Neuronal stem cell (in vitro differentiated cells): ENCODE measurements around the gene RIPK1.
"Not testable (repeated sequence)": the region's sequence is repeated elsewhere in the genome, so short reads cannot be mapped to it uniquely, and the experiment has no call there.

Source experiments
- DNase-seq: peaks from one replicate; pipeline ENCODE4 v3.0.0-alpha.2; 2013; ENCODE audit warnings: low spot score
- H2AFZ ChIP-seq: one replicate; pipeline ENCODE4 v1.6.1; 2013; ENCODE audit warnings: mild to moderate bottlenecking, low read length, inconsistent platforms
- H2AK5ac ChIP-seq: 2 replicates; pipeline ENCODE4 v1.6.1; 2013; ENCODE audit warnings: low read depth, mild to moderate bottlenecking, inconsistent platforms, low read length, moderate library complexity, mixed read lengths
- H2BK120ac ChIP-seq: 2 replicates; pipeline ENCODE4 v1.6.1; 2013; ENCODE audit warnings: low read depth, mild to moderate bottlenecking, inconsistent platforms, low read length, moderate library complexity, mixed read lengths
- H2BK12ac ChIP-seq: one replicate; pipeline ENCODE4 v1.6.1; 2013; ENCODE audit warnings: low read length, inconsistent platforms
- H2BK15ac ChIP-seq: 2 replicates; pipeline ENCODE4 v1.6.1; 2013; ENCODE audit warnings: mild to moderate bottlenecking, low read length, inconsistent platforms, mixed read lengths
- H2BK5ac ChIP-seq: one replicate; pipeline ENCODE4 v1.6.1; 2013; ENCODE audit warnings: inconsistent platforms, mild to moderate bottlenecking, low read length, moderate library complexity
- H3K14ac ChIP-seq: one replicate; pipeline ENCODE4 v1.6.1; 2013; ENCODE audit warnings: low read length, inconsistent platforms
- H3K18ac ChIP-seq: 2 replicates; pipeline ENCODE4 v1.6.1; 2013; ENCODE audit warnings: low read length, inconsistent platforms
- H3K23ac ChIP-seq: 2 replicates; pipeline ENCODE4 v1.6.1; 2013; ENCODE audit warnings: low read depth, mild to moderate bottlenecking, mixed read lengths, low read length, inconsistent platforms; ENCODE audit not compliant: poor library complexity
- H3K27ac ChIP-seq: replicated peaks from 3 replicates; pipeline ENCODE4 v1.5.1; 2013; ENCODE audit warnings: low read length, inconsistent platforms
- H3K27me3 ChIP-seq, 3 experiments: 2 replicates each; pipeline ENCODE4 v1.6.1; 2013; ENCODE audit warnings: low read length in 3 of 3, mild to moderate bottlenecking in 2 of 3, inconsistent platforms in 1 of 3, low read depth in 1 of 3, mixed read lengths in 1 of 3, moderate library complexity in 1 of 3; ENCODE audit not compliant: control insufficient read depth in 3 of 3, insufficient read depth in 3 of 3
- H3K36me3 ChIP-seq, 2 donors: replicated peaks in 1 of 2; 2 replicates each; pipeline ENCODE4 v1.6.1; 2013; ENCODE audit warnings: low read length in 2 of 2; ENCODE audit not compliant: control insufficient read depth in 2 of 2, insufficient read depth in 2 of 2
- H3K4ac ChIP-seq: 2 replicates; pipeline ENCODE4 v1.6.1; 2013; ENCODE audit warnings: inconsistent platforms, mild to moderate bottlenecking, low read length, moderate library complexity
- H3K4me1 ChIP-seq, 2 donors: 1 replicate in 1 of 2; 2 replicates in 1 of 2; pipeline ENCODE4 v1.6.1; 2013; ENCODE audit warnings: low read length in 2 of 2, low read depth in 1 of 2; ENCODE audit not compliant: control insufficient read depth in 2 of 2, insufficient read depth in 1 of 2
- H3K4me2 ChIP-seq: one replicate; pipeline ENCODE4 v1.6.1; 2013; ENCODE audit warnings: mild to moderate bottlenecking, low read length, inconsistent platforms; ENCODE audit not compliant: insufficient read depth, poor library complexity, severe bottlenecking
- H3K4me3 ChIP-seq, 2 donors: 2 replicates each; pipeline ENCODE4 v1.5.1; 2013; ENCODE audit warnings: low read length in 2 of 2, mild to moderate bottlenecking in 2 of 2, inconsistent platforms in 1 of 2, moderate library complexity in 1 of 2
- H3K79me1 ChIP-seq: one replicate; pipeline ENCODE4 v1.6.1; 2013; ENCODE audit warnings: low read depth, mild to moderate bottlenecking, inconsistent platforms, low read length, moderate library complexity
- H3K9ac ChIP-seq: one replicate; pipeline ENCODE4 v1.6.1; 2013; ENCODE audit warnings: mild to moderate bottlenecking, low read depth, low read length, inconsistent platforms; ENCODE audit not compliant: poor library complexity
- H3K9me3 ChIP-seq, 2 donors: replicated peaks in 1 of 2; 2 replicates each; pipeline versions ENCODE3 to v1.6.1; 2013; ENCODE audit warnings: low read length in 2 of 2, mild to moderate bottlenecking in 2 of 2, inconsistent platforms in 1 of 2, low read depth in 1 of 2, mixed read lengths in 1 of 2, moderate library complexity in 1 of 2; ENCODE audit not compliant: control insufficient read depth in 2 of 2, insufficient read depth in 1 of 2
- H4K8ac ChIP-seq: one replicate; pipeline ENCODE4 v1.6.1; 2013; ENCODE audit warnings: low read depth, mild to moderate bottlenecking, inconsistent platforms, low read length, moderate library complexity
- H4K91ac ChIP-seq: one replicate; pipeline ENCODE4 v1.6.1; 2013; ENCODE audit warnings: low read length, low read depth, mild to moderate bottlenecking, inconsistent platforms; ENCODE audit not compliant: poor library complexity
- WGBS, 2 donors: extraction: QIAGEN DNeasy Blood & Tissue Kit; methylation state at CpG; one replicate each; pipeline ENCODE4 v1.1.7; 2013; ENCODE audit warnings: missing lambda C conversion rate in 2 of 2, mixed read lengths in 1 of 2; ENCODE audit not compliant: insufficient read length in 2 of 2, insufficient replicate concordance in 1 of 2; ENCODE audit errors: extremely low coverage in 2 of 2; 5-methylcytosine and 5-hydroxymethylcytosine counted together

RIPK1 gene

DNA sequence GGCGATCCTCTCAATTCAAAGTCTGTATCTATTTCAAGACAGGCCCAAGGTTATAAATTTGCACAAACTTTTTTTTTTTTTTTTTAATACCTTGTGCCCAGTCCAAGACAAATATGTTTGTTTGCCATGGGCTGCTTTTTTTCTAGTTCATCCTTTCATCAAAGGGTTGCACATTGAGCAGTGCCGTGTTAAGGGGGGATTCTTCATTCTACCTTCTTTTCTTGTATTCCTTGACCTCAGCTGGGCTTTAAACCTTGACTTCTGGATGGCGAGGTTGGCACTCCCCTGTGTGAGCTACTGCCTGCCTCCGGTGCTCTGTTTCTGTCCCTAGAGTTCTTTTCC is 7.4 kb downstream of the RIPK1 start:
- Histone ChIP-seq H3K9me3 (no peaks in the 10 kb centered on the region), H2BK12ac (no peak overlapping the region), H3K4me3 (no peak overlapping the region), H2AK5ac (no peak overlapping the region), H4K8ac (no peak overlapping the region), H2BK15ac (no peak overlapping the region), H2BK120ac (no peak overlapping the region), H3K14ac (no peak overlapping the region), H3K4ac (no peak overlapping the region), H3K27ac (no peak overlapping the region), H3K79me1 (peaks cover 3% of the 10 kb centered on the region), H2BK5ac (no peak overlapping the region), H3K23ac (no peak overlapping the region), H3K4me2 (no peak overlapping the region), H3K9ac (no peak overlapping the region), H3K18ac (peak overlapping the region; percentile 74), H4K91ac (no peak overlapping the region), H3K27me3 (no peaks in the 10 kb centered on the region), H3K36me3 (peaks cover 1 to 49% of the 10 kb centered on the region in 2 donors), H2AFZ (no peak overlapping the region), H3K4me1 (peaks cover 9 to 12% of the 10 kb centered on the region in 2 donors)
- no peak for DNase-seq
- WGBS, 2 donors, result no CpG with 5 or more reads among the region's 4 CpGs

GRCh38 chr6:3076320-3076719 is 8.0 kb downstream of the RIPK1 start:
- Histone ChIP-seq H3K9ac (no peak overlapping the region), H2BK5ac (no peak overlapping the region), H3K79me1 (peaks cover 3% of the 10 kb centered on the region), H3K23ac (no peak overlapping the region), H2BK15ac (no peak overlapping the region), H2BK120ac (no peak overlapping the region), H2AK5ac (no peak overlapping the region), H3K9me3 (peaks cover 0 to 3% of the 10 kb centered on the region in 2 donors), H3K27me3 (no peaks in the 10 kb centered on the region), H3K4ac (no peak overlapping the region), H4K8ac (no peak overlapping the region), H2AFZ (no peak overlapping the region), H3K4me3 (no peak overlapping the region), H3K36me3 (peaks cover 1 to 55% of the 10 kb centered on the region in 2 donors), H3K4me1 (peaks cover 11 to 12% of the 10 kb centered on the region in 2 donors), H3K14ac (no peak overlapping the region), H2BK12ac (no peak overlapping the region), H3K18ac (no peak overlapping the region), H3K4me2 (no peak overlapping the region), H4K91ac (no peak overlapping the region), H3K27ac (no peak overlapping the region)
- no CpG with 5 or more reads among the region's 3 CpGs for WGBS, 2 donors
- DNase-seq, result no peak

DNA sequence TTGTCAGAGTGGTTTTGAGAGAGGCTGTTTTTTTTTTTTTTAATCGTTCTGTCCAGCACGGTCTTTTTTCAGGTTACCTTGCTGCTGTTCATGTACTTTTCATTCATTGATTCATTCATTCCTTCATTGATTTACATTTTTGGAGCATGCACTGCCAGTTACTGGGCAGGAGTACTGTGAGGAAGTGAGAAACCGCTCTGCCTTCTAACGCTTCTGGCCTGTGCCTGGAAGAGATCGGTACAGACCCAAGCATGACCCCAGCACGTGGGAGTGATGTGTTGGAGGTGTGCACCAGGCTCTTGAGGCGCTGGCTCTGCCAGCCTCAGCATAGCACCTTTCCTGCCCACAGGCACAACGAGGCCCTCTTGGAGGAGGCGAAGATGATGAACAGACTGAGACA is 9.1 kb downstream of the RIPK1 start:
- no peak for DNase-seq
- Histone ChIP-seq H2AK5ac (no peak overlapping the region), H3K79me1 (peaks cover 3% of the 10 kb centered on the region), H3K9me3 (peaks cover 0 to 4% of the 10 kb centered on the region in 2 donors), H3K27ac (no peak overlapping the region), H3K27me3 (no peaks in the 10 kb centered on the region), H2AFZ (no peak overlapping the region), H2BK5ac (no peak overlapping the region), H3K36me3 (peaks cover 1 to 63% of the 10 kb centered on the region in 2 donors), H2BK120ac (no peak overlapping the region), H3K4me2 (no peak overlapping the region), H3K4me1 (peaks cover 12 to 16% of the 10 kb centered on the region in 2 donors), H3K9ac (no peak overlapping the region), H4K91ac (no peak overlapping the region), H3K14ac (no peak overlapping the region), H3K18ac (no peak overlapping the region), H3K23ac (no peak overlapping the region), H4K8ac (no peak overlapping the region), H2BK15ac (no peak overlapping the region), H3K4me3 (no peak overlapping the region), H3K4ac (no peak overlapping the region), H2BK12ac (no peak overlapping the region)
- WGBS, 2 donors, result no CpG with 5 or more reads among the region's 9 CpGs

GRCh38 chr6:3078952-3079351 is 10.7 kb downstream of the RIPK1 start:
- not testable (repeated sequence) for H2BK12ac ChIP-seq, DNase-seq, H3K4me3 ChIP-seq, H3K23ac ChIP-seq, H3K4ac ChIP-seq, H3K27me3 ChIP-seq, H3K9ac ChIP-seq, H3K4me2 ChIP-seq, H2BK5ac ChIP-seq, H3K9me3 ChIP-seq, H3K14ac ChIP-seq, H2AK5ac ChIP-seq, H2BK15ac ChIP-seq, H3K27ac ChIP-seq, H4K91ac ChIP-seq, H2AFZ ChIP-seq, H3K18ac ChIP-seq, H4K8ac ChIP-seq, H2BK120ac ChIP-seq, H3K79me1 ChIP-seq
- H3K36me3 ChIP-seq, result peaks cover 10 to 69% of the 10 kb centered on the region in 2 donors
- peaks cover 12 to 17% of the 10 kb centered on the region in 2 donors for H3K4me1 ChIP-seq
- WGBS, 2 donors, result no CpG with 5 or more reads among the region's 8 CpGs
